Subcutaneous adipose tissue (tissue), 4 donors: ENCODE data around the gene DHX29. TPM values are rescaled to one million over a fixed set of nuclear protein-coding genes. Genes with fewer than 3 reads are reported as not detected.

Source experiments
- CTCF ChIP-seq: fragments of 450-650 bp; IDR thresholded peaks from one replicate; pipeline ENCODE4 v1.5.1; 2016; ENCODE audit warnings: low read depth, mild to moderate bottlenecking, control low read depth, antibody characterized with exemption, moderate library complexity
- total RNA-seq, 4 donors: library from RNA; depleted of rRNA; stranded (reverse); fragments of >200 nt; gene quantifications; one replicate each; pipeline ENCODE4 v1.1.0, GENCODE V29; 2016

The DHX29 gene
- total RNA-seq, 4 donors from 2014 or later: 21.3 to 39.5 (median 30.2) TPM

- TF ChIP-seq CTCF: no peak
Observed at GRCh38 chr5:55313870-55314617, 6.5 kb upstream of the DHX29 start.

DNA sequence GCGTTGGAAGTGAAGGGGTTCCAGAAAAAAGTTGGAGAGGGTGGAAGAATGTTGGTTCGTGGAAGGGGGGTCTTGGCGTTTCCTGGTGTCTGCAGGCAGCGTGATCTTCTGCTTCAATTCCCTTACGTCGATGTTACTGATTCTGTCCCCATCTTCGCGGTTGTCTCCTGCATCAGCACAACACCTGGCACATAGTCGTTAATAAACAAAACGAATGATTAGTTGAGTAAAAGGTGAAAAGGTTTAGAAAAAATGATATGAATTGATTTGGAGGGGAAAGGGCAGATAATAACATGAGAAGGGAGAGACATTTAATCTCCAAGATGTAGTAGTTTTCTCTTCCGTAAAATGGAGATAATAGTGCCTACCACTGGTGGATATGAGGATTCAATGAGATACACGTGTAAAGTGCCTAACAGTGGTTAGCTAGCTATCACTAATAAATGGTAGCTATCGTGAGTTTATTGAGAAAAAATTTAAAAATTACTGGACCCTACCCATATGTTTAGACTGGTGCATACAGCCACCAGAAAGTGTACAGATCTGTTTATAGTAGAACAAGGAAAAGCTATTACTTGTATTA lies 851 bp upstream of the DHX29 start:
- no peak for TF ChIP-seq CTCF

DNA sequence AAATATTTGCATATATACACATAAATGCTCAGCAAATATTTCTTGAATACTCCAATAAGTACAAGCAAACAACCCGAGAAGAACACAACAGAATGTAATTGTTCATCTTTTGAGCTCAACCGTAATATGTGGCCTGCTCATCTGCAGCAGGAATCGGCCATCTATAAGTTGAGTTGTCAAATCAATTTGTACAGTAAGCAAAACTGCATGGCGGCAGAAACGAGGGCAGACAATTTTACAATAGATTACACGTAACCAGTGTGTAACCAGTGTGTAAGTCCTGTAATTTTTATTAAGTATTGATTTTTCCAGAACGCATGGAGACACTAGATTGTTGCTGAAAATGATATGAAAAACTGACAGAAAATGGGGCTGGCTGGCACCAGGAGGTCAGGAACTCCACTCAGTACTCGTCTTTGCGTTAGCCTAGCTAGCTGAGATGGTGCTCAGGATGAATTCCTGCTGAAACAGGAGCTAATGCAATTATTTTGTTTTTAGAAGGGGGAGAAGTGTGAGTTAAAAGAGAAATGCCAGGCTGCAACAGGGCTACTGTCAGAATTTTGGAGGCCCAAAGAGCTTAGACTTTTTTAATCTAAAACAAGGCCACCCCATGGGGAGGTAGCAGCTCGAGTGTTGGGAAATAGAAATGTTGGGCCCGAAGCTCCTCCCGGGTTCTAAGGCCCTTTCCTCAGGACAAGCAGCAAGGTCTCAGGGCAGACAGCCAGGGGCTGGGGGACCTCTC lies 682 bp downstream of the DHX29 start:
- no peak for TF ChIP-seq CTCF

DNA sequence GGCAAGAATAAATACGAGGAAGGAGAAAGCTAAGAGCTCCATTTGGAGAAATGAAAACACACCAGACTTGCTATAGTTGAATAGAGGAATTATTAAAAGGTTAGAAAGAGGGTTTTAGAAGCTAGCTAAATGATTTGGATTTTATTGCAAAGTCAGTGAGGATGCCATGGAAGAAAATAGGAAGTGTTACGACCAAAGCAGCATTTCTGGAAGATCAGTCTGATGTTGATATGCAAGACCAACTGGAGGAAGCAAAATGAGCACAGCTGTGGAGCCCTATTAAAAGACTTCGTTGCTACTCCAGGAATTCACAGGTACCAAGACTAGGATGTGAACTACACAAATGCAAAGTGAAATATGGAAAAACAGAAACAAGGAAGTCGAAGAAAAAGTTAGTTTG lies 2.1 kb downstream of the DHX29 start:
- no peak for TF ChIP-seq CTCF

DNA sequence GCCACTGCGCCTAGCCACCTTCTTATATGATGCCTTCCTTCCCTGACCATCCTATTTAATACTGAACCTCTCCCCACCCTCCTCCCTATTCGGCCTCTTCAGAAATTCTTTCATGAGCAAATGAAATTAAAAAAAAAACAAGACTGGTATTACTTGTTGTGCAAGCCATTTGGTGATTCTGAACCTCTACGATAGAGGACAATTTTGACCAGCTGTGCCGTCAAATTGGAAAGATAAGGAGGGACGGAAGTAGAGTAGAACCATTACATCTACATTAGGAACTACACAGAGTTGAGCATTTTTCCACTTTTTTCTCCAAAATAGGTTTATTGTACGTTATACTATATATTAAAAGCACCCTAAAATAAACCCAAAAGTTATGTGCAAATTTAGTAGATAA lies 2.9 kb downstream of the DHX29 start:
- TF ChIP-seq CTCF: no peak

- TF ChIP-seq CTCF: no peak
Observed at GRCh38 chr5:55303238-55303690, 4.2 kb downstream of the DHX29 start.

- TF ChIP-seq CTCF: no peak
Observed at GRCh38 chr5:55300890-55301289, 6.6 kb downstream of the DHX29 start.
